Endometrium (tissue), 2 donors: ENCODE results near the gene ADAMTS4.

Experiments used
- FAIRE-seq: peaks from 2 replicates; lab custom pipeline; 2012; peaks lifted over from hg19 to GRCh38; lab: Jason Lieb, UNC
- donor health status: control.
- donor health status: control.

ADAMTS4 gene

DNA sequence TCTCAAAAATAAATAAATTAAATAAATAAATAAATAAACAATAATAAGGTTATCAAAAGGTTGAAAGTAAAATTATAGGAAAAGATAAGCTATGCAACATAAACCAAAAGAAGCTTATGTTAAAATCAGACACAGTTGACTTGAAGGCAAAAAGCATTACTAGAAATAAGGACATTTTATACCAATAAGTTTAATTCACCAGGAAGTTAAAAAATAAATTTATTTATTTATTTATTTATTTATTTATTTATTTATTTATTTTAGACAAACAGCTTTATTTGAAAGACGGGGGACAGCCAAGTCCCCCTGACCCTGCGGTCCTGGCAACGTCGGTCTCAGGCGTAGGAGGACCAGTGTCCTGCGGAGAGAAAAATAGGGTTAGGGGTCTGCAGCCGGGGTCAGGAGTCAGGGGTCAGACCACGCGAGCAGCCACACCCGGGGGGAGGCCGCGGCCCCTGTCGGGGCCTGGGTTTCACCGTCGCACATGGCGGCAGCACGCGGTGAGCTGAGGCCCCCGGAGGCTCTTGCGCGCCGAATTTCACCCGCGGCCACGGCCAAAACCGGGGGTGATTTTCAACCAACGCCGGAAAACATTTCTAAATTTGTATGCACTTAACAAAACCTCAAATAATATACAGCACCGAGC lies 58.0 kb downstream of the ADAMTS4 start:
- FAIRE-seq: no peak

- FAIRE-seq: peak; percentile 45
Measured at GRCh38 chr1:161139766-161140165, 59.1 kb downstream of the ADAMTS4 start.

DNA sequence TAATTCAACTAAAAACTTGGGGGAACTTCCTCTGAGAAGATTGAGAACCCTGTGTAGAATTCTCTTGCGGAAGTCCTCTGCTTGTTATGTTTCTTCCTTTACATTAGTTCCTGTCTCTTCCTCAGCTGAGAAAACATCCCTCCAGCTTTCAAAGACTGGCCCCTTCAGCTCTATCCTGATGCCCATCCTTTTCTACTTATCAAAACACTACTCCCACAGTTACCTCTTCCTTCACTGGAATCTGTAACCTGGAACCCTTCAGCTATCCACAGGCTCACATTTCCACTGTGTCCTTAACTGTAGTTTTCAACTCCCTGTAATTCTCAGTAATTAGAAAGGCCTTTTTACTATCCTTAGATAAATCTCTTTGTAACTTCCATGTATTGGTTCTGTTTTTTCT lies 60.4 kb downstream of the ADAMTS4 start:
- no peak for FAIRE-seq

GRCh38 chr1:161137881-161138280 lies 61.0 kb downstream of the ADAMTS4 start:
- no peak for FAIRE-seq
